VCaP (cell line): ENCODE results near the gene ACTR5.

Source experiments
- H3K27ac ChIP-seq: fragments of 450-650 bp; 2 replicates; pipeline ENCODE4 v1.5.1; 2017
- TF ChIP-seq, protein P1 (sequence below): fragments of 450-650 bp; conservative IDR thresholded peaks from 2 replicates; pipeline ENCODE4 v1.5.1; 2017; ENCODE audit warnings: mild to moderate bottlenecking, moderate library complexity

Gene ACTR5

GRCh38 chr20:38725148-38725901 lies 22.9 kb upstream of the ACTR5 start:
- TF ChIP-seq, protein P1, sequence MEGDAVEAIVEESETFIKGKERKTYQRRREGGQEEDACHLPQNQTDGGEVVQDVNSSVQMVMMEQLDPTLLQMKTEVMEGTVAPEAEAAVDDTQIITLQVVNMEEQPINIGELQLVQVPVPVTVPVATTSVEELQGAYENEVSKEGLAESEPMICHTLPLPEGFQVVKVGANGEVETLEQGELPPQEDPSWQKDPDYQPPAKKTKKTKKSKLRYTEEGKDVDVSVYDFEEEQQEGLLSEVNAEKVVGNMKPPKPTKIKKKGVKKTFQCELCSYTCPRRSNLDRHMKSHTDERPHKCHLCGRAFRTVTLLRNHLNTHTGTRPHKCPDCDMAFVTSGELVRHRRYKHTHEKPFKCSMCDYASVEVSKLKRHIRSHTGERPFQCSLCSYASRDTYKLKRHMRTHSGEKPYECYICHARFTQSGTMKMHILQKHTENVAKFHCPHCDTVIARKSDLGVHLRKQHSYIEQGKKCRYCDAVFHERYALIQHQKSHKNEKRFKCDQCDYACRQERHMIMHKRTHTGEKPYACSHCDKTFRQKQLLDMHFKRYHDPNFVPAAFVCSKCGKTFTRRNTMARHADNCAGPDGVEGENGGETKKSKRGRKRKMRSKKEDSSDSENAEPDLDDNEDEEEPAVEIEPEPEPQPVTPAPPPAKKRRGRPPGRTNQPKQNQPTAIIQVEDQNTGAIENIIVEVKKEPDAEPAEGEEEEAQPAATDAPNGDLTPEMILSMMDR: no peak
- no peak overlapping the region for H3K27ac ChIP-seq

DNA sequence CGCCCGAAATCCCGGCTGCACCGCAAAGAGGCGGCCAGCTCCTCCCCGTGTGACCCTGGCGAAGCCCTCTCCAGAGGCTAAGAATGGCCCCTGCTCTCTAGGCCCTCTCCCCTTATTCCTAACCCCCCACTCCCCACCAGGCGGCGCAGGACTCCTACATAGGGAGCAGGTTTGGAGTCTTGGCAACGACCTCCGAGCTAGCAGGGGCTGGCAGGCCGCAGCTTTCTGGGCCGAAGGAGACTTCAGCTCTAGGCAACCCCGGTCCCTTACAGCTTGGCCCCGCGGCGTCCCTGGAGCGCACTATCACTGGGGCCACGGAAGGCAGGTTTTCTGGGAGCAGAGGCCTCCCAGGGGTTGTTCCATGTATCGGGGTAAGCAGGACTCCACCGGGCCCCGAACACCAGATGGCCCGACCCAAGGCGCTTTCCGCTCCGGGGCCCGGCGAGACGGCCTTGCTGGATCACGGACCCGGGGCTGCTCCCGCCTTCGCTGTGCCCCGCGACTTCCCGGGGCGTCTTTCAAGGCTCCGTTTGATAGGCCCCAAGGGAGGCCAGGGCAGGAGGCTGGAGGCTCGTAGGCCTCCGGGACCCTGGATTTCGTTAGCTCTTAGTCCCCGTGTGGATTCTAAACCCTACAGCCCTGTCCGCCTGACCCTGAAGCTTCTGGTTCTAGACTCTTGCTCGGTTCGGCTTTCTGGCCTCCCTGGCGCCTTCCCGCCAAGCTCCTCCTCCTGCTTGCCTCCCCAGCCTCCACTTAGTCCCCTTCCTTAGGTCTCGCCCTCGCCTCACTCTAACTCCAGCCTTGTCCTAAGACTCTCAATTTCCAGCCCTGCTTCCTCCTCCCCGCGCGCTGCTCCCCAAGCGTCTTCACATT lies 22.1 kb upstream of the ACTR5 start:
- TF ChIP-seq, protein P1: no peak
- H3K27ac ChIP-seq: no peak overlapping the region

GRCh38 chr20:38726804-38727606 lies 21.3 kb upstream of the ACTR5 start:
- TF ChIP-seq, protein P1: no peak
- H3K27ac ChIP-seq: no peak overlapping the region

DNA sequence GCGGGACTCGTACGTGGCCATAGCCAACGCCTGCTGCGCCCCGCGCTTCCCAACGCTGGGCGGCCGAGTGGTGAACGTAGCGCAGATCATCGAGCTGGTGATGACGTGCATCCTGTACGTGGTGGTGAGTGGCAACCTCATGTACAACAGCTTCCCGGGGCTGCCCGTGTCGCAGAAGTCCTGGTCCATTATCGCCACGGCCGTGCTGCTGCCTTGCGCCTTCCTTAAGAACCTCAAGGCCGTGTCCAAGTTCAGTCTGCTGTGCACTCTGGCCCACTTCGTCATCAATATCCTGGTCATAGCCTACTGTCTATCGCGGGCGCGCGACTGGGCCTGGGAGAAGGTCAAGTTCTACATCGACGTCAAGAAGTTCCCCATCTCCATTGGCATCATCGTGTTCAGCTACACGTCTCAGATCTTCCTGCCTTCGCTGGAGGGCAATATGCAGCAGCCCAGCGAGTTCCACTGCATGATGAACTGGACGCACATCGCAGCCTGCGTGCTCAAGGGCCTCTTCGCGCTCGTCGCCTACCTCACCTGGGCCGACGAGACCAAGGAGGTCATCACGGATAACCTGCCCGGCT lies 20.6 kb upstream of the ACTR5 start:
- TF ChIP-seq, protein P1: no peak
- no peak overlapping the region for H3K27ac ChIP-seq

DNA sequence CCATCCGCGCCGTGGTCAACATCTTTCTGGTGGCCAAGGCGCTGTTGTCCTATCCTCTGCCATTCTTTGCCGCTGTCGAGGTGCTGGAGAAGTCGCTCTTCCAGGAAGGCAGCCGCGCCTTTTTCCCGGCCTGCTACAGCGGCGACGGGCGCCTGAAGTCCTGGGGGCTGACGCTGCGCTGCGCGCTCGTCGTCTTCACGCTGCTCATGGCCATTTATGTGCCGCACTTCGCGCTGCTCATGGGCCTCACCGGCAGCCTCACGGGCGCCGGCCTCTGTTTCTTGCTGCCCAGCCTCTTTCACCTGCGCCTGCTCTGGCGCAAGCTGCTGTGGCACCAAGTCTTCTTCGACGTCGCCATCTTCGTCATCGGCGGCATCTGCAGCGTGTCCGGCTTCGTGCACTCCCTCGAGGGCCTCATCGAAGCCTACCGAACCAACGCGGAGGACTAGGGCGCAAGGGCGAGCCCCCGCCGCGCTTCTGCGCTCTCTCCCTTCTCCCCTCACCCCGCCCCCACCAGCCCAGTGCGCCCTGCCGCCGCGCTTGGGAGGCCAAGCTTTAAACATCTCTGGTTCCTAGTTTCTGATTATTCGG lies 20.0 kb upstream of the ACTR5 start:
- TF ChIP-seq, protein P1: no peak
- no peak overlapping the region for H3K27ac ChIP-seq

DNA sequence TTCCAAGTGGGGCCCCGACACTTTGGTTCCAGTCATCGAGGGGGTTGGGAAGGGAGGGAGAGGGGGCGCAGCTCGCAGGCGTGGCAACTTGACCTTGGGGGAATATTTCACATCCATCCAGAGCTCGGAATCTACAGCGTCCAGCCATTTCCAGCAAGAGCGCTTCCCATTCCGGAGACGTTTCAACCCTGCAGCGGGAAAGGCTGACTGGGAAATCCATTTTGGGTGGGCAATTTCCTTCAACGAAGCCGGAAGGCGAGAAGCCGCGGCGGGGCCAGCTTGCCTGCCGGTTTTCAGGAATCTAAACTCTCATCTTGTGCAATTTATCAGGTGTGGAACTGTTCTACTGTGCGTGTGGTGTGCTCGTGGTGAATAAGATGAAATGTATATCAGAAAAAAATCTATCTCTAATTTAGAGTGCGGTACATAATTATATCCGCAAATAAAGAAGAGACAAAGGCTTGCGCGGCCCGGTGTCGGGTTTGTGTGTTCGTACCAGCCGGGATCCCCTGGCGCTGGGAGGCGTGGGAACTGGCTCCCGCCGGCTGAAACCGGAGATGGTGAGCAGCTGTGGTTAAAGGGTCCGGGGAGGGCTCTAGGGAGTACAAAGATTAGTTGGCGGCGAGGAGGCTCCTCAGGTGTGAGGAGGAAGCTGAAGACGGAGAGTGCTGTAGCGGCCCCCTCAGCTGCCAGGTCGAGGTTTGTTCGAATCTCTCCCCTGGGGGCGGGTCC lies 19.2 kb upstream of the ACTR5 start:
- H3K27ac ChIP-seq: no peak overlapping the region
- TF ChIP-seq, protein P1: no peak
